LNCaP clone FGC (cell line): Measurements from ENCODE around the gene PCSK4.
"Not testable (repeated sequence)": the region's sequence is repeated elsewhere in the genome, so short reads cannot be mapped to it uniquely, and the experiment has no call there.

Source experiments
- DNase-seq: peaks from one replicate; pipeline ENCODE4 v3.0.0-alpha.2; 2011; ENCODE audit warnings: low read depth
- H3K4me3 ChIP-seq: 2 replicates; pipeline ENCODE4 v1.5.1; 2011; ENCODE audit warnings: mild to moderate bottlenecking, low read depth, low read length, control low read depth
- CTCF ChIP-seq: IDR thresholded peaks from 2 replicates; pipeline ENCODE4 v1.5.1; 2012; ENCODE audit warnings: mild to moderate bottlenecking; ENCODE audit not compliant: control insufficient read depth, insufficient read depth; ENCODE audit errors: extremely low read depth

PCSK4 gene

GRCh38 chr19:1502433-1503088, 12.4 kb upstream of the PCSK4 start:
- H3K4me3 ChIP-seq = no peak overlapping the region
- TF ChIP-seq CTCF = no peak
- no peak for DNase-seq

GRCh38 chr19:1501200-1501595, 11.0 kb upstream of the PCSK4 start:
- no peak overlapping the region for H3K4me3 ChIP-seq
- no peak for DNase-seq
- no peak for TF ChIP-seq CTCF

- not testable (repeated sequence) for H3K4me3 ChIP-seq, DNase-seq
Measured at GRCh38 chr19:1499231-1499630, 9.1 kb upstream of the PCSK4 start.

- no peak for TF ChIP-seq CTCF
- DNase-seq = no peak
- no peak overlapping the region for H3K4me3 ChIP-seq
Measured at GRCh38 chr19:1497578-1498235, 7.6 kb upstream of the PCSK4 start.

- no peak for TF ChIP-seq CTCF
- H3K4me3 ChIP-seq = no peak overlapping the region
- DNase-seq = no peak
Measured at GRCh38 chr19:1496714-1497577, 6.8 kb upstream of the PCSK4 start.

- no peak for TF ChIP-seq CTCF
- no peak overlapping the region for H3K4me3 ChIP-seq
- no peak for DNase-seq
Measured at GRCh38 chr19:1495799-1496713, 5.9 kb upstream of the PCSK4 start.
